Activated T-cell treated with anti-CD3 and anti-CD28 coated beads for 48 hours (primary cell): ENCODE results near the gene RAI14.

Experiments used
- DNase-seq: peaks from one replicate; pipeline ENCODE4 v3.0.0-alpha.2; 2020; ENCODE audit warnings: low read depth

Gene RAI14

DNA sequence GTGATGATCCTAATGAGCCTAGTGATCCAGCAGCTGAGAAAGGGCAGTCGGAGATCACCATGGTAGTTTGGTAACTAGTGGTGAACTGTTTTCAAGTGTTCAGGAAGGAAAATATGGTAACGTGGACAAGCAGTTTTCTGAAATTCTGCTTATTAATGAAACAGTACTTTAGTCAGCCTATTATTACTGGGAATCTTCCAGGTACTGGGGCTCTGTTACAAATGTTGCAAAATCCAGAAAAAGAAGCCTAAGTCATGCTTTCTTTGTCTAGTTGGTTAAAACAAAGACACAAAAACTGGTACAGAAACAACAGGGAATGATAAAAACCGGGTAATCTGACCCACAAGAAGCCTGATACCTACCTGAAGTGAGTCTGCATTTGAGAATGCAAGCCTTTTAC lies 201.0 kb downstream of the RAI14 start:
- DNase-seq, result no peak

GRCh38 chr5:34857894-34858293 lies 201.8 kb downstream of the RAI14 start:
- DNase-seq, result no peak

GRCh38 chr5:34858790-34859189 lies 202.7 kb downstream of the RAI14 start:
- no peak for DNase-seq

- DNase-seq, result no peak
Observed at GRCh38 chr5:34859253-34859652, 203.1 kb downstream of the RAI14 start.

GRCh38 chr5:34863946-34864345 lies 207.8 kb downstream of the RAI14 start:
- DNase-seq, result no peak

DNA sequence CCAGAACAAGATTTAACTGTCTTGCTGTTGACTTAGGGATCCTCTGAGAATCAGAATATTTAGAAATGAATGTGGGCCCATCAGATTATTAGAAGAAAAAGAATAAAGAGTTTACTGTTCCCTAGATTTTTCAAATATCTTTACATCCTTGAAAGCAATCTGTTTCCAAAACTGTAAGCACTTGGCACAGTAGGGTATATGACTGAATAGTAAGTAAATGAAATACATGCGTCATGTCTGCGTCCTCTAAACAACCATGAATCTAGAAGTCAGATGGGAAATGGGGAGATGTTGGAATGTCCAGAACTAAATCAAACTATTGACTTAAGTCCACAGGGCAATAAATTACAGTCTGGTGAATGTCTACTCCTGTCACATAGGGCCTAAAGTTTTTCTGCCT lies 209.0 kb downstream of the RAI14 start:
- DNase-seq, result no peak

GRCh38 chr5:34866989-34867471 lies 210.9 kb downstream of the RAI14 start:
- DNase-seq, result no peak

DNA sequence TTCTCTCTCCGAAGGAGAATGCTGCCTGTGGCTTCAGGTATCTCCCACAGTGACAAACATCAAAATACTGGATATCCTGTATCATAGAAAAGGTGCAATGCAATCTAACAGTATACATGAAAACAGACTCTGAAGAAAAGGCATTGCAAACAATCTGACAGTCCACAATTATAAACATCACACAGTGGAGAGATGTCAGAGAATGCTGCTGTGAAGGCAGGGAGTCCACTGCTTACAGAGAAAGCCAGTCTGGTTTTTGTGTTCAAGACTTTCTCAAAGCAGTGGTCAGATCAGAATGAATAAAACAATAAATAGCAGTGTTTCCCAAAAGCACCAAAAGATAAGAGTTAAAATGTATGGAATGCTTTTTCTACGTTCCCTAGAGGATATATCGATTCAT lies 211.5 kb downstream of the RAI14 start:
- DNase-seq, result no peak

DNA sequence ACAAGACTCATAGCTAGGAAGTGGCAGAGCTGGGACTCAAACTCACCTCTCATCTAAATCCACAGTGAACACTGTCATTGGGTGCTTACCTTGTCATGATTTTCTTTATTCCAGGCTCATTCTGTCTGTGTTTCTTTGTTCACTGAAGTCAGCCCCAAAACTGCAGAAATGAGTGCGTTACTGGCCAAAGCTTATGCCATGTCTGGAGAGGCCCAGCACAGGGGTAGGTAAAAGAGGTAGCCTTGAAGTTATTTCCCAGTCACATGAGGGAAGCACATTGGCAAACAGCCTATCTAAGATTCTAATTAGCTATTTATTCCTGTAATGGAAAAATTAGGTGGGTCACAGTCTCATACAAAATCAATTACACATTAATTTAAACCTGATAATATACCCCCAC lies 212.7 kb downstream of the RAI14 start:
- no peak for DNase-seq

GRCh38 chr5:34869256-34869655 lies 213.1 kb downstream of the RAI14 start:
- DNase-seq, result no peak

DNA sequence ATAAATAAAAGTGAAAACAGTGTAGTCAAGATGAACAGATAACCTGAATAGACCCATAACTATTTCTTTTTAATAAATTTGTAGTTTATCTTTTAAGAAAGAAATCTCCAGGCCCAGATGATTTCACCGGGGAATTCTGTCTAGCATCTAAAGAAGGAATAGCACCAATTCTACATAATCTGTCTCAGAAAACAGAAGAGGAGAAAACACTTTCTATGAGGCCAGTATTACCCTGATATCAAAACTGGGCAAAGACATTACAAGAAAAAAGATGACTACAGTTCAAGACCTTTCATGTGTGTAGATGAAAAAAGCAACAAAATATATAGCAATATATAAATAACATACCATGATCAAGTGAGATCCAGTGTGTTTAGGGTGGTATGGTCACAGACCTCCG lies 214.3 kb downstream of the RAI14 start:
- DNase-seq, result no peak

DNA sequence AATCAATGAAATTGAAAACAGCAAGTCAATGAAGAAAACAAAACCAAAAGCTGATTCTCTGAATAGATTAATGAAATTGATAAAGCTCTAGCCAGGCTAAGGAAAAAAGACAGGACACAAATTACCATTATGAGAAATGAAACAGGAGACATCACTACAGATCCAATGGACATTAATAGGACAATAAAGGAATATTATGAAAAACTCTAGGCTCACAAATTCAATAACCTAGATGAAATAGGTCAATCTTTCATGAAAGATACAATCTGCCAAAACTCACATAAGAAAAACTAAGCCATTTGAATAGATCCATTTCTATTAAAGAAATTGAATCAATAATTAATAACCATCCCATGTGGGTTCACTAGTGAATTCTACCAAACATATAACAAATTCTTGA lies 220.1 kb downstream of the RAI14 start:
- no peak for DNase-seq

GRCh38 chr5:34881246-34881645 lies 225.1 kb downstream of the RAI14 start:
- no peak for DNase-seq
